GM20000 (cell line): ENCODE measurements around the gene POP7.
A peak's percentile ranks its signal among the peaks of the same experiment; 100 is the strongest.

ENCODE experiments used
- DNase-seq: peaks from one replicate; pipeline ENCODE4 v3.0.0; 2012; ENCODE audit warnings: low spot score
- TF ChIP-seq, protein P1 (sequence below): IDR thresholded peaks from 2 replicates; pipeline ENCODE4 v1.5.1; 2012; ENCODE audit warnings: mild to moderate bottlenecking, control low read depth; ENCODE audit errors: extremely low read depth, missing control alignments

Gene POP7

DNA sequence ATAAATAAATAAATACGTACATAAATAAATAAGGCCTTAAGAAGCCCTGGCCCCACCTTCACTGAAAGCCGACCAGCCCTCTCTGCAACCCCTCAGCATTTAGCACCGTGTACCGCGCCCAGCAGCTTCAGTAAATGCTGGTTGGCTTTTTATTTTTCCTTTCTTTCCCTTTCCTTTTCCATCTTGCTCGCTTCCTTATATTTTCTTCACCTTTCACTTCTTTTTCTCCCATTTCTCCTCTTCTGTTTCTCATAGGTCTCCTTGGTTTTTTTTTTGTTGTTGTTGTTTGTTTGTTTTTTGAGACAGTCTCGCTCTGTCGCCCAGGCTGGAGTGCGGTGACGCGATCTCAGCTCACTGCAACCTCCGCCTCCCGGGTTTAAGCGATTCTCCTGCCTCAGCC is 38.7 kb downstream of the POP7 start:
- TF ChIP-seq, protein P1, sequence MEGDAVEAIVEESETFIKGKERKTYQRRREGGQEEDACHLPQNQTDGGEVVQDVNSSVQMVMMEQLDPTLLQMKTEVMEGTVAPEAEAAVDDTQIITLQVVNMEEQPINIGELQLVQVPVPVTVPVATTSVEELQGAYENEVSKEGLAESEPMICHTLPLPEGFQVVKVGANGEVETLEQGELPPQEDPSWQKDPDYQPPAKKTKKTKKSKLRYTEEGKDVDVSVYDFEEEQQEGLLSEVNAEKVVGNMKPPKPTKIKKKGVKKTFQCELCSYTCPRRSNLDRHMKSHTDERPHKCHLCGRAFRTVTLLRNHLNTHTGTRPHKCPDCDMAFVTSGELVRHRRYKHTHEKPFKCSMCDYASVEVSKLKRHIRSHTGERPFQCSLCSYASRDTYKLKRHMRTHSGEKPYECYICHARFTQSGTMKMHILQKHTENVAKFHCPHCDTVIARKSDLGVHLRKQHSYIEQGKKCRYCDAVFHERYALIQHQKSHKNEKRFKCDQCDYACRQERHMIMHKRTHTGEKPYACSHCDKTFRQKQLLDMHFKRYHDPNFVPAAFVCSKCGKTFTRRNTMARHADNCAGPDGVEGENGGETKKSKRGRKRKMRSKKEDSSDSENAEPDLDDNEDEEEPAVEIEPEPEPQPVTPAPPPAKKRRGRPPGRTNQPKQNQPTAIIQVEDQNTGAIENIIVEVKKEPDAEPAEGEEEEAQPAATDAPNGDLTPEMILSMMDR = no peak

DNA sequence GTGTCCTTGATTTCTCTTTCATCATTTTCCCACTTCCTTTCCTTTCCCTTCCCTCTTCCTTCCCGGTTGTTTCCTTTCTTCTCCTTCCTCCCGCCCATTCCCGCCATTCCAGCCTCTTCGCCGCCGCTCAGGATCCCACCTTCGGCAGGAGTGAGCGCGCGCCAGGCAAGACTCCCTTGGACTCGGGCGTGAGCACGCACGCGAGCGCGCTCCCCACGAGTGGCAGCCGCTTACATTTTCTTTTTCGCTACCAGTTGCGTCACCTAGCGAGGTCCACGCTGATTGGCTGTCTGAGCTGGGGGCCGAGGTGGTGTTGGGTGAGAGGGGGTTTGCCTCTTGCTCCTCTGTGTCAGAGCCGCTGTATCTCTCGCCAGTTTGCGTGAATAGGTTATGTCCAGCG is 39.3 kb downstream of the POP7 start:
- TF ChIP-seq, protein P1 = no peak
- DNase-seq = peak; percentile 84

More for the DNA sequence above, 38.7 kb downstream of the POP7 start:
- DNase-seq = no peak

DNA sequence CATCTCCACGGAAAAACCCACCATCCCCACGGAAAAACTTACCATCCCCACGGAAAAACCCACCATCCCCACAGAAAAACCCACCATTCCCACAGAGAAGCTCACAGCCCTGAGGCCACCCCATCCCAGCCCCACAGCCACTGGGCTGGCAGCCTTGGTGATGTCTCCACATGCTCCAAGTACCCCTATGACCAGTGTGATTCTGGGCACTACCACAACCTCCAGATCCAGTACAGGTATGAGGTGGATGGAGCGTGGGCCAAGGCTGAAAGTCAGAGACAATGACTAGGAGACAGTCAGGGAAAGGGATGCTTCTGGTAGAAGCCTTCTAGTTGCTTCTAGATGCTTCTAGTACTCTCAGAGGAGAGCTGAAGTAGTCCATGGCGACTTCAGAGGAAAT is 47.1 kb downstream of the POP7 start:
- TF ChIP-seq, protein P1 = no peak
- DNase-seq = no peak

DNA sequence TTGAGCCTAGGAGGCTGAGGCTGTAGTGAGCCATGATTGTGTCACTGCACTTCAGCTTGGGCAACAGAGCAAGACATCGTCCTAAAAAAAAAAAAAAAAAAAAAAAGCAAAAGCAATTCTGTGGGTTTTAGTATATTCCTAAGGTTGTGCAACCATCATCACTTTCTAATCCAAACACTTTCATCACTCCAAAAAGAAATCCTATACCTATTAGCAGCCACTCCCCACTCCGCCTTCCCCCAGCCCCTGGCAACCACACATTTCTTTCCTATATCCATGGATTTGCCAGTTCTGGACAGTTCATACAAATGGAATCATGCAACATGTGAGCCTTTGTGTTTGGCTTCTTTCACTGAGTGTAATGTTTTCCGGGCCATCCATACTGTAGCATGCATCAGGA is 47.8 kb downstream of the POP7 start:
- TF ChIP-seq, protein P1 = no peak

More for the DNA sequence above, 47.8 kb downstream of the POP7 start:
- DNase-seq = no peak
